Vagina (tissue), 2 donors: ENCODE results near the gene RANGAP1. TPM values are rescaled to one million over a fixed set of nuclear protein-coding genes. Genes with fewer than 3 reads are reported as not detected.

Source experiments
- DNase-seq, 2 donors: peaks; one replicate each; pipeline ENCODE4 v3.0.0-alpha.2; 2017; ENCODE audit errors: extremely low spot score in 2 of 2
- H3K27ac ChIP-seq: fragments of 200-600 bp; sonication (generic); one replicate; pipeline ENCODE4 v1.5.1; 2019
- H3K27me3 ChIP-seq: fragments of 200-600 bp; sonication (generic); one replicate; pipeline ENCODE4 v1.5.1; 2019
- H3K36me3 ChIP-seq, 2 donors: fragments of 200-600 bp; sonication (generic); one replicate each; pipeline ENCODE4 v1.5.1; 2017 to 2019
- H3K4me1 ChIP-seq: fragments of 200-600 bp; sonication (generic); one replicate; pipeline ENCODE4 v1.5.1; 2019
- H3K4me3 ChIP-seq, 2 donors: fragments of 200-600 bp; sonication (generic); 1 replicate in 1 of 2; 2 replicates in 1 of 2; pipeline ENCODE4 v1.5.1; 2016 to 2019
- H3K9me3 ChIP-seq: fragments of 200-600 bp; sonication (generic); one replicate; pipeline ENCODE4 v1.5.1; 2019
- CTCF ChIP-seq, 3 experiments: fragments of 450-650 bp in 2 of 3; fragments of 200-600 bp in 1 of 3; sonication (generic) in 1 of 3; IDR thresholded peaks; one replicate each; pipeline ENCODE4 v1.5.1; 2017 to 2019; ENCODE audit warnings: antibody characterized with exemption in 3 of 3, mild to moderate bottlenecking in 2 of 3, moderate library complexity in 2 of 3
- POLR2A ChIP-seq, 2 donors: fragments of 450-650 bp; IDR thresholded peaks; one replicate each; pipeline ENCODE4 v1.6.1; 2017; ENCODE audit warnings: antibody characterized with exemption in 2 of 2, mild to moderate bottlenecking in 2 of 2, moderate library complexity in 2 of 2
- POLR2AphosphoS5 ChIP-seq, 2 donors: sonication (generic); formaldehyde crosslinking; IDR thresholded peaks; one replicate each; pipeline ENCODE4 v1.9.0; 2017; ENCODE audit warnings: antibody characterized with exemption in 2 of 2, mild to moderate bottlenecking in 2 of 2, low read depth in 1 of 2; ENCODE audit not compliant: insufficient read depth in 1 of 2
- intact Hi-C: fragments of 100-400 bp; cut with DNase I; formaldehyde crosslinking; loops from one replicate; pipeline ENCODE4 v1.15.1; 2023
- total RNA-seq: library from RNA; depleted of rRNA; stranded (reverse); fragments of >200 nt; gene quantifications from one replicate; pipeline ENCODE4 v1.2.3, GENCODE V29; 2016

RANGAP1 gene
- total RNA-seq, 1 donor from 2014 or later: 45.7 TPM

- Histone ChIP-seq H3K9me3 (no peaks in the 10 kb centered on the region), H3K27ac (no peak overlapping the region), H3K27me3 (no peaks in the 10 kb centered on the region), H3K36me3 (no peaks in the 10 kb centered on the region), H3K4me3 (no peak overlapping the region), H3K4me1 (peaks cover 10% of the 10 kb centered on the region)
- no peak for TF ChIP-seq POLR2A (IDR thresholded peaks at IDR 0.05)
- no peak for TF ChIP-seq POLR2AphosphoS5 (IDR thresholded peaks at IDR 0.05; ENCODE audit: insufficient read depth in 1 of 2, low read depth in 1 of 2)
- TF ChIP-seq CTCF (IDR thresholded peaks at IDR 0.05): no peak
- intact Hi-C loops: no loop called here
- no peak for DNase-seq
These were observed 81.9 kb downstream of the RANGAP1 start for GRCh38 chr22:41204066-41204465.

DNA sequence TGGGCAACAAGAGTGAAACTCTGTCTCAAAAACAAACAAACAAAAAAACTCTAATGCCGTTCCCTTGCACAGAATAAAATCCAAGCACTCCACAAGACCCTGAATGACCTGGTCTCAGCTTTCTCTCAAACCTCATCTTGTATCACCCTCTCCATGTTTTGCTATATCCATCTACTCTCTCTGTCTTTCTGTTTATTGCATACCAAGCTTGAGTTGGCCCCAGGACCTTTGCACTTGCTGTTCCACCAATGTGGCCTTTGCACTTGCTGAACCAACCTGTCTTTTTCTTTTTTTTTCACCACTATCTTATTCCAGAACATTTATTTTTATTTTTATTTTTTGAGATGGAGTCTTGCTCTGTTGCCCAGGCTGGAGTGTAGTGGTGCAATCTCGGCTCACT lies 82.9 kb downstream of the RANGAP1 start:
- no peak overlapping the region for H3K4me3 ChIP-seq
- no peaks in the 10 kb centered on the region for H3K27me3 ChIP-seq
- H3K9me3 ChIP-seq: no peaks in the 10 kb centered on the region
- TF ChIP-seq POLR2AphosphoS5 (IDR thresholded peaks at IDR 0.05; ENCODE audit: insufficient read depth in 1 of 2, low read depth in 1 of 2) (no peak), POLR2A (IDR thresholded peaks at IDR 0.05) (no peak), CTCF (IDR thresholded peaks at IDR 0.05) (no peak)
- intact Hi-C loops: no loop called here
- H3K4me1 ChIP-seq: peaks cover 17% of the 10 kb centered on the region
- H3K36me3 ChIP-seq: no peaks in the 10 kb centered on the region
- H3K27ac ChIP-seq: no peak overlapping the region
- DNase-seq: no peak

- H3K36me3 ChIP-seq: no peaks in the 10 kb centered on the region
- no peak overlapping the region for H3K27ac ChIP-seq
- H3K27me3 ChIP-seq: no peaks in the 10 kb centered on the region
- no peaks in the 10 kb centered on the region for H3K9me3 ChIP-seq
- DNase-seq: no peak
- TF ChIP-seq POLR2AphosphoS5 (IDR thresholded peaks at IDR 0.05; ENCODE audit: insufficient read depth in 1 of 2, low read depth in 1 of 2) (no peak), CTCF (IDR thresholded peaks at IDR 0.05) (no peak), POLR2A (IDR thresholded peaks at IDR 0.05) (no peak)
- H3K4me3 ChIP-seq: no peak overlapping the region
- intact Hi-C loops: no loop called here
- H3K4me1 ChIP-seq: peaks cover 27% of the 10 kb centered on the region
These were observed 84.8 kb downstream of the RANGAP1 start for GRCh38 chr22:41201141-41201540.

DNA sequence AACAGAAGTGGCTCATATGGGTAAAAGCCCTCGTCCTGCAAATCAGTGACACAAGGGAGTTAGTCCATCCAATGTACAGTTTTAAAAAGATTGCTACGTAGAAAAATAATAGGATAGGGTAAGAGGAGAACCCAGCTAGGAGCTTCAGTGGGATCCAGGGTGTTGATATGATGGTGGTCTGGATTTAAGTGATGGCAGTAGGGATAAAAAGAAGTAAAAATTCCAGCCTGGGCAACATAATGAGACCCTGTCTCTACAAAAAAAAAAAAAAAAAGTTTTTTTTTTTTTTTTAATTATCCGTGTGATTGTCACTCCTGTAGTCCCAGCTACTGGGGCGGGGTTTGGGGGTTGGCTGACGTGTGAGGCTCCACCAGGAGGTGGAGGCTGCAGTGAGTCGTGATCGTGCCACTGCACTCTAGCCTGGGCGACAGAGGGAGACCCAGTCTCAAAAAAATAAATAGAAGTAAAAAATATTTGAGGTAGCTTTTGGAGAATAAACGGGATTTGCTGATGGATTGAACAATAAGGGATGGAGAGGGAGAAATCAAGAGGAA lies 87.9 kb downstream of the RANGAP1 start:
- DNase-seq: no peak
- H3K36me3 ChIP-seq: no peaks in the 10 kb centered on the region
- no peaks in the 10 kb centered on the region for H3K9me3 ChIP-seq
- intact Hi-C loops: no loop called here
- H3K27me3 ChIP-seq: no peaks in the 10 kb centered on the region
- peaks cover 21% of the 10 kb centered on the region for H3K4me1 ChIP-seq
- peak overlapping the region; percentile 31 for H3K27ac ChIP-seq
- TF ChIP-seq POLR2AphosphoS5 (IDR thresholded peaks at IDR 0.05; ENCODE audit: insufficient read depth in 1 of 2, low read depth in 1 of 2) (no peak), CTCF (IDR thresholded peaks at IDR 0.05) (no peak), POLR2A (IDR thresholded peaks at IDR 0.05) (no peak)
- peak overlapping the region; percentile 78 to 80 for H3K4me3 ChIP-seq

- Histone ChIP-seq H3K4me1 (peaks cover 21% of the 10 kb centered on the region), H3K9me3 (no peaks in the 10 kb centered on the region), H3K36me3 (no peaks in the 10 kb centered on the region), H3K27ac (peak overlapping the region; percentile 31), H3K4me3 (peak overlapping the region; percentile 78 to 80), H3K27me3 (no peaks in the 10 kb centered on the region)
- no peak for DNase-seq
- intact Hi-C loops: no loop called here
- TF ChIP-seq POLR2A (IDR thresholded peaks at IDR 0.05): no peak
- TF ChIP-seq POLR2AphosphoS5 (IDR thresholded peaks at IDR 0.05; ENCODE audit: insufficient read depth in 1 of 2, low read depth in 1 of 2): peak in 1 of 2 donors; percentile 50
- peak in 1 of 3 experiments; percentile 19 for TF ChIP-seq CTCF (IDR thresholded peaks at IDR 0.05)
These were observed 88.7 kb downstream of the RANGAP1 start for GRCh38 chr22:41197038-41197972.
